NB4 (cell line): ENCODE measurements around the gene ZNF23.

Experiments used
- MYC ChIP-seq: IDR thresholded peaks from 2 replicates; pipeline ENCODE4 v1.6.1; 2011; ENCODE audit warnings: low read depth, low read length
- POLR2A ChIP-seq: IDR thresholded peaks from 2 replicates; pipeline ENCODE4 v1.6.1; 2011; ENCODE audit warnings: mild to moderate bottlenecking; ENCODE audit not compliant: insufficient read length; ENCODE audit errors: extremely low read depth
- TF ChIP-seq, protein P1 (sequence below): IDR thresholded peaks from 2 replicates; pipeline ENCODE4 v1.6.1; 2011; ENCODE audit warnings: low read depth, low read length
- TF ChIP-seq, protein P2 (sequence below): IDR thresholded peaks from one replicate; pipeline ENCODE4 v1.5.1; 2012; ENCODE audit warnings: low read depth, low read length

DNA sequence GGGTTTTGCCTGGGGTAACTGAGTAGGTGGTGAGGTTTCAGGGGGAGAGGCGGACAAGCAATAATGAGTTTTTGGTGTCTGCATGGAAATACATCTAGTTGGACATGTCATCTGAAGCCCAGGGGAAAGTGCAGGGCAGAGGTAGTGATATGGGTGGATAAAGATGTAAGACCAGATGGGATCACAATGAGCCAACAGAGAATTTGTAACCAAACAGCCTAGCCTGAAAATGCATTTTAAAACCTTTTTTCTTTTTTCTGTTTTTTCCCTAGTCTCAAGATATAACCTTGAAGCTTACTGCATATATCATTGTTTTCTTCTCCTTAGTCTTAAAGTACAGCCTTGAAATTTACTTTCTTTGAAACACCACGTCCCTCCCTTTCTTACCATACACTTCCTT is 30.7 kb upstream of the ZNF23 start:
- TF ChIP-seq, protein P1, sequence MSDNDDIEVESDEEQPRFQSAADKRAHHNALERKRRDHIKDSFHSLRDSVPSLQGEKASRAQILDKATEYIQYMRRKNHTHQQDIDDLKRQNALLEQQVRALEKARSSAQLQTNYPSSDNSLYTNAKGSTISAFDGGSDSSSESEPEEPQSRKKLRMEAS, result no peak
- TF ChIP-seq, protein P2, sequence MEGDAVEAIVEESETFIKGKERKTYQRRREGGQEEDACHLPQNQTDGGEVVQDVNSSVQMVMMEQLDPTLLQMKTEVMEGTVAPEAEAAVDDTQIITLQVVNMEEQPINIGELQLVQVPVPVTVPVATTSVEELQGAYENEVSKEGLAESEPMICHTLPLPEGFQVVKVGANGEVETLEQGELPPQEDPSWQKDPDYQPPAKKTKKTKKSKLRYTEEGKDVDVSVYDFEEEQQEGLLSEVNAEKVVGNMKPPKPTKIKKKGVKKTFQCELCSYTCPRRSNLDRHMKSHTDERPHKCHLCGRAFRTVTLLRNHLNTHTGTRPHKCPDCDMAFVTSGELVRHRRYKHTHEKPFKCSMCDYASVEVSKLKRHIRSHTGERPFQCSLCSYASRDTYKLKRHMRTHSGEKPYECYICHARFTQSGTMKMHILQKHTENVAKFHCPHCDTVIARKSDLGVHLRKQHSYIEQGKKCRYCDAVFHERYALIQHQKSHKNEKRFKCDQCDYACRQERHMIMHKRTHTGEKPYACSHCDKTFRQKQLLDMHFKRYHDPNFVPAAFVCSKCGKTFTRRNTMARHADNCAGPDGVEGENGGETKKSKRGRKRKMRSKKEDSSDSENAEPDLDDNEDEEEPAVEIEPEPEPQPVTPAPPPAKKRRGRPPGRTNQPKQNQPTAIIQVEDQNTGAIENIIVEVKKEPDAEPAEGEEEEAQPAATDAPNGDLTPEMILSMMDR, result no peak
- TF ChIP-seq POLR2A, result no peak
- TF ChIP-seq MYC, result no peak
